ENCODE data around the gene NDFIP1. TPM values are rescaled to one million over a fixed set of nuclear protein-coding genes. Genes with fewer than 3 reads are reported as not detected.

Gene NDFIP1, protein sequence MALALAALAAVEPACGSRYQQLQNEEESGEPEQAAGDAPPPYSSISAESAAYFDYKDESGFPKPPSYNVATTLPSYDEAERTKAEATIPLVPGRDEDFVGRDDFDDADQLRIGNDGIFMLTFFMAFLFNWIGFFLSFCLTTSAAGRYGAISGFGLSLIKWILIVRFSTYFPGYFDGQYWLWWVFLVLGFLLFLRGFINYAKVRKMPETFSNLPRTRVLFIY
- 56.1 TPM for total RNA-seq (ENCODE audit: unreplicated experiment)
- long read RNA-seq, transcript NDFIP1-201 (8 exons, 3,851 nt) = major isoform, 59 of 66 reads
- long read RNA-seq, partial matches to known transcripts = 3 of 66 reads
- long read RNA-seq, other reads (novel, unspliced or antisense) = 4 of 66 reads

DNA sequence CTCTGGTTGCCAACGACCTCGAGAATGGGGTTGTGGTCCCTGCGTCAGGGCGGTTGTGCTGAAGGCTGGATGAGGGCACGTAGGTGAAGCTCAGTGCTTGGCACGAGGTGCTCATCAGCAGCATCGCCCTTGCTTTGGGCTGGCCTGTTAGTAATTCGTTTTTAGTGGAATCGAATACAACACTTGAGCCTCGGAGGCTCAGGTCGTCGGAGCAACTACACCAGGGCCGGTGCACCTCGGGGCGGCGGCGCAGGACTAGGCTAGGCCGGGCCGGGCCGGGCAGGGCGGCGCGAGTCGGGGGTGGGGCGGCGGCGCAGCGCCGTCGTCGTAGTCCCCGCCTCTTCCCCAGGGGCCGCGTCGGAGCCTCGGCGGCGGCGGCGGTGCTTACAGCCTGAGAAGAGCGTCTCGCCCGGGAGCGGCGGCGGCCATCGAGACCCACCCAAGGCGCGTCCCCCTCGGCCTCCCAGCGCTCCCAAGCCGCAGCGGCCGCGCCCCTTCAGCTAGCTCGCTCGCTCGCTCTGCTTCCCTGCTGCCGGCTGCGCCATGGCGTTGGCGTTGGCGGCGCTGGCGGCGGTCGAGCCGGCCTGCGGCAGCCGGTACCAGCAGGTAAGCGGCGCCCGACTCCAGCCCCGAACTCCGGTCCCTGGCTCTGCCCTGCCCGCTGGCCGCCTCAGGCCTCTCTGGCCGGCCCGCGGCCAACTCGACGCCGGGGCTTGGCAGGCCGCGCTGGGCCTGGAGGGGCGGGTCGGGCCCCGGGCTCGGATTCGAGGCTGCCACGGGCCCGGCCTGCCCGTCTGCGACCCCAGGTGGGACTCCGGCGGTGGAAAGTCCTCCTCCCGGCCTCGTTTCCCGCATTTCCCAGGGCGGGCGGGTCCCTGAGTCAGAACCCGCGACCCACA is at the start of gene NDFIP1:
Gene NDFIP1 (plus strand): TSS at position 348 of the 899 bp plus-strand sequence. CDS start 196 bp downstream, at position 544.
- Mint-ChIP-seq H3K27ac (ENCODE audit: unreplicated experiment) (peak within 1 kb of the TSS; percentile 97), H3K4me1 (ENCODE audit: low read depth, unreplicated experiment) (peaks cover 4% of the 10 kb centered on the region), H3K27me3 (ENCODE audit: unreplicated experiment) (peaks cover 6% of the 10 kb centered on the region), H3K9me3 (ENCODE audit: unreplicated experiment) (peaks cover 4% of the 10 kb centered on the region), H3K36me3 (ENCODE audit: unreplicated experiment) (no peaks in the 10 kb centered on the region), H3K4me3 (ENCODE audit: unreplicated experiment) (peak within 1 kb of the TSS; percentile 96)
- DNase-seq = peak; percentile 90
- TF ChIP-seq, protein P1, sequence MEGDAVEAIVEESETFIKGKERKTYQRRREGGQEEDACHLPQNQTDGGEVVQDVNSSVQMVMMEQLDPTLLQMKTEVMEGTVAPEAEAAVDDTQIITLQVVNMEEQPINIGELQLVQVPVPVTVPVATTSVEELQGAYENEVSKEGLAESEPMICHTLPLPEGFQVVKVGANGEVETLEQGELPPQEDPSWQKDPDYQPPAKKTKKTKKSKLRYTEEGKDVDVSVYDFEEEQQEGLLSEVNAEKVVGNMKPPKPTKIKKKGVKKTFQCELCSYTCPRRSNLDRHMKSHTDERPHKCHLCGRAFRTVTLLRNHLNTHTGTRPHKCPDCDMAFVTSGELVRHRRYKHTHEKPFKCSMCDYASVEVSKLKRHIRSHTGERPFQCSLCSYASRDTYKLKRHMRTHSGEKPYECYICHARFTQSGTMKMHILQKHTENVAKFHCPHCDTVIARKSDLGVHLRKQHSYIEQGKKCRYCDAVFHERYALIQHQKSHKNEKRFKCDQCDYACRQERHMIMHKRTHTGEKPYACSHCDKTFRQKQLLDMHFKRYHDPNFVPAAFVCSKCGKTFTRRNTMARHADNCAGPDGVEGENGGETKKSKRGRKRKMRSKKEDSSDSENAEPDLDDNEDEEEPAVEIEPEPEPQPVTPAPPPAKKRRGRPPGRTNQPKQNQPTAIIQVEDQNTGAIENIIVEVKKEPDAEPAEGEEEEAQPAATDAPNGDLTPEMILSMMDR (IDR thresholded peaks at IDR 0.05; ENCODE audit: partially characterized antibody, unreplicated experiment) = no peak

DNA sequence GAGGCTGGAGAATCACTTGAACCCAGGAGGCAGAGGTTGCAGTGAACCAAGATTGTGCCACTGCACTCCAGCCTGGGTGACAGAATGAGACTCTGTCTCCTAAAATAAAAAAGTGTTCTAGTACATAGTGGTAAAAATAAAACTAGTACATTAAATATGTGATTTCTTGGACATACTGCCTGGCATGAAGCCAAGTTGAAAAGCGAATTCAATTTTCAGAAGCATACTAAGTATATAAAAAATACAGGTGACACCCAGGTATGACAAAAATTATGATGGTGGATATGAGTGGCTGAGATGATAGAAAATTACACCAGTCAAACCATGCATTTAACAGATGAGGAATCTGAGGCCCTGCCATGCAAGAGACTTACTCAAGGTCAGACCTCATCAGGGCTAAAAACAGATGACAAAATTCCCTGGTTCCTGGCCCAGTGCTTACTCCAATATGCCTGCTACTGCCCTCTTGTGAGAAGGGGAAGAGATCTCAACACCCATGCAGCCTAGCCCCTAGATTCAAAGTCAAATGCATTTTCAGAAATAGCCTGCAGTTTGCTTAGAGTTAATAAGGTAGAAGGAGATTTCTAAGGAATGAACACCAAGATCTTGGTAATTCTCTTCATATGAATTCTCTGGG is 49.2 kb upstream of the NDFIP1 start:
- Mint-ChIP-seq H3K27me3 (ENCODE audit: unreplicated experiment) (no peaks in the 10 kb centered on the region), H3K27ac (ENCODE audit: unreplicated experiment) (no peak overlapping the region), H3K4me1 (ENCODE audit: low read depth, unreplicated experiment) (peaks cover 10% of the 10 kb centered on the region), H3K36me3 (ENCODE audit: unreplicated experiment) (no peaks in the 10 kb centered on the region), H3K4me3 (ENCODE audit: unreplicated experiment) (no peak overlapping the region), H3K9me3 (ENCODE audit: unreplicated experiment) (no peaks in the 10 kb centered on the region)
- TF ChIP-seq, protein P1 (IDR thresholded peaks at IDR 0.05; ENCODE audit: partially characterized antibody, unreplicated experiment) = no peak
- no peak for DNase-seq

DNA sequence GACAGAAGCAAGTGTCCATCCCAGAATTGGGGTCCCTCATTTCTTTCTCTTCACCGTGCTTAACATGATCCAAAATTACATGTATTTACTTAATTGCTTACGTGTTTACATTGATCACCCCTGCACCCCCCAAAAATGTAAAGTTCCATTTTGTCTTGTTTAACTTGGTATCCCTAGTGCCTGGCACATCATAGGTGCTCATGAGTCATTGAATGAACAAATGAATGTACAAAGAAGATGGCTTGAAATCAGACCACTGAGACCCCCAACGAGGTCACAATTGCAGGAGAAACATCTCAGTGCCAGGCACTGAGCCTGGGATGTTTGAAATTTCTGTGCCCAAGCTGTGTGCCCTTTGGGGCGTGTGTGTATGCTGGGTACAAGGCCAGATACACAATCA is 45.2 kb upstream of the NDFIP1 start:
- H3K36me3 Mint-ChIP-seq (ENCODE audit: unreplicated experiment) = no peaks in the 10 kb centered on the region
- H3K27ac Mint-ChIP-seq (ENCODE audit: unreplicated experiment) = peak overlapping the region; percentile 81
- H3K27me3 Mint-ChIP-seq (ENCODE audit: unreplicated experiment) = peaks cover 3% of the 10 kb centered on the region
- no peak for DNase-seq
- H3K9me3 Mint-ChIP-seq (ENCODE audit: unreplicated experiment) = peaks cover 4% of the 10 kb centered on the region
- H3K4me3 Mint-ChIP-seq (ENCODE audit: unreplicated experiment) = peak overlapping the region; percentile 83
- TF ChIP-seq, protein P1 (IDR thresholded peaks at IDR 0.05; ENCODE audit: partially characterized antibody, unreplicated experiment) = no peak
- peaks cover 24% of the 10 kb centered on the region for H3K4me1 Mint-ChIP-seq (ENCODE audit: low read depth, unreplicated experiment)

DNA sequence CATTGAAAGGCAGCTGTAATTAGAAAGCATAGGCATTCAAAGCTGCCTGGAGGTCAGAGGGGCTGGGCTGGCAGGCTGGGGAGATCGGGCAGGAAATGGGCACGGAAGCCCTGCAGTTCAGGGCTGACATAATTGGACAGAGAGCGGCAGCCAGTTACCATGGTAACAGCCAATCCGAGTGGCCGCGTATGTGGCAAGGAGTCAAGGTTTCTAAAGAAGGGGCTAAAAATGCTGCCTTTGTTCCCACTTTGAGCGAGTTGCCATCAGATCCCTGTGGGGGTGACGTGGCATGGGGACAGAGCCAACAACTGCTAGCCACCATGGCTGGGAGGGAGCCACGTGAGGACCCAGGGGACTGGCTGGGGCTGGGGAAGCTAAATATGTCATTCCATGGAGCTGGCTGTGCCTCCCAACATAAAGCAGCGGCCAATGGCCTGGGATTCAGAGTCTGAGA is 44.7 kb upstream of the NDFIP1 start:
- Mint-ChIP-seq H3K36me3 (ENCODE audit: unreplicated experiment) (no peaks in the 10 kb centered on the region), H3K9me3 (ENCODE audit: unreplicated experiment) (peaks cover 4% of the 10 kb centered on the region), H3K27ac (ENCODE audit: unreplicated experiment) (peak overlapping the region; percentile 81), H3K27me3 (ENCODE audit: unreplicated experiment) (peaks cover 3% of the 10 kb centered on the region), H3K4me1 (ENCODE audit: low read depth, unreplicated experiment) (peaks cover 24% of the 10 kb centered on the region), H3K4me3 (ENCODE audit: unreplicated experiment) (peak overlapping the region; percentile 83)
- peak; percentile 73 for DNase-seq
- TF ChIP-seq, protein P1 (IDR thresholded peaks at IDR 0.05; ENCODE audit: partially characterized antibody, unreplicated experiment) = no peak

All from glutamatergic neuron (in vitro differentiated cells).